HepG2 (cell line): Measurements from ENCODE around the gene SRSF2. TPM values are rescaled to one million over a fixed set of nuclear protein-coding genes. Genes with fewer than 3 reads are reported as not detected.
A peak's percentile ranks its signal among the peaks of the same experiment; 100 is the strongest.

Source experiments
- ATAC-seq: fragments of 200-7000 bp; cut with Tn5 transposase; 3 replicates; pipeline ENCODE4 v1.9.1; 2020; ENCODE audit warnings: mild to moderate bottlenecking, moderate library complexity
- BruUV-seq: library from RNA; stranded (reverse); fragments of 400-500 nt; replicated peaks from 2 replicates; lab custom pipeline; 2021; lab: Mats Ljungman, UMichigan
- CTCF ChIA-PET: fragments of 300-600 bp; formaldehyde crosslinking; extraction: SDS; loops from one replicate; lab custom pipeline; 2021; ENCODE audit warnings: low total read pairs, inconsistent platforms, low intra/inter-chr PET ratio; lab: Yijun Ruan, JAX
- POLR2A ChIA-PET: fragments of 350-600 bp; sonication (Branson Sonifier 250); formaldehyde crosslinking; loops from one replicate; lab custom pipeline; 2020; ENCODE audit warnings: antibody characterized with exemption, inconsistent platforms; lab: Yijun Ruan, JAX
- DNase-seq: peaks from one replicate; pipeline ENCODE4 v3.0.0-alpha.2; 2015; ENCODE audit warnings: low spot score
- FAIRE-seq: peaks from 3 replicates; lab custom pipeline; 2011; peaks lifted over from hg19 to GRCh38; lab: Jason Lieb, UNC
- H2AFZ ChIP-seq: one replicate; pipeline ENCODE4 v1.6.1; 2011; ENCODE audit warnings: low read length, inconsistent platforms
- H3K27ac ChIP-seq: fragments of 300-600 bp; 3 replicates; pipeline ENCODE4 v1.8.0; 2011; ENCODE audit warnings: mixed run types, mild to moderate bottlenecking, mixed read lengths, low read length, inconsistent platforms; ENCODE audit not compliant: insufficient read depth; ENCODE audit errors: extremely low read length
- H3K27me3 ChIP-seq, 2 experiments: fragments of 200-600 bp in 1 of 2; 2 replicates in 1 of 2; 3 replicates in 1 of 2; pipeline versions ENCODE4 v1.6.0 to v1.8.0; 2011; ENCODE audit warnings: low read length in 2 of 2, mild to moderate bottlenecking in 2 of 2, moderate library complexity in 2 of 2, inconsistent platforms in 1 of 2; ENCODE audit not compliant: insufficient read depth in 2 of 2, control insufficient read depth in 1 of 2
- H3K36me3 ChIP-seq, 2 experiments: fragments of 200-600 bp in 1 of 2; replicated peaks in 1 of 2; 2 replicates in 1 of 2; 3 replicates in 1 of 2; pipeline versions ENCODE4 v1.5.1 to v1.8.0; 2011; ENCODE audit warnings: low read length in 2 of 2, inconsistent platforms in 1 of 2; ENCODE audit not compliant: insufficient read depth in 2 of 2, control insufficient read depth in 1 of 2
- H3K4me1 ChIP-seq: 2 replicates; pipeline ENCODE4 v1.5.1; 2012; ENCODE audit warnings: low read length, inconsistent platforms; ENCODE audit not compliant: insufficient read depth
- H3K4me2 ChIP-seq: 2 replicates; pipeline ENCODE4 v1.6.0; 2011; ENCODE audit warnings: low read depth, low read length, inconsistent platforms
- H3K4me3 ChIP-seq, 3 experiments: fragments of 200-600 bp in 1 of 3; sonication (generic), shearing (Covaris generic) in 1 of 3; replicated peaks in 1 of 3; 2 replicates each; pipeline ENCODE4 v1.5.1; 2011 to 2016; ENCODE audit warnings: low read length in 3 of 3, inconsistent platforms in 2 of 3, low read depth in 2 of 3, mild to moderate bottlenecking in 2 of 3, control low read depth in 1 of 3, mixed read lengths in 1 of 3; ENCODE audit not compliant: insufficient read depth in 1 of 3
- H3K79me2 ChIP-seq: one replicate; pipeline ENCODE4 v1.6.1; 2011; ENCODE audit warnings: low read length, inconsistent platforms; ENCODE audit not compliant: insufficient read depth
- H3K9ac ChIP-seq: 2 replicates; pipeline ENCODE4 v1.6.0; 2011; ENCODE audit warnings: mild to moderate bottlenecking, low read depth, low read length, inconsistent platforms; ENCODE audit not compliant: insufficient read depth
- H3K9me3 ChIP-seq: 2 replicates; pipeline ENCODE4 v1.5.1; 2012; ENCODE audit warnings: mild to moderate bottlenecking, low read length
- H4K20me1 ChIP-seq: 2 replicates; pipeline ENCODE4 v1.6.0; 2011; ENCODE audit warnings: inconsistent platforms, mild to moderate bottlenecking, low read length, moderate library complexity; ENCODE audit not compliant: insufficient read depth
- IRF2 ChIP-seq: IDR thresholded peaks from 2 replicates; pipeline ENCODE4 v1.6.1; 2018; ENCODE audit warnings: missing genetic modification reagents, missing compliant biosample characterization
- LCORL ChIP-seq, 2 experiments: fragments of 450-650 bp in 1 of 2; sonication (generic) in 1 of 2; formaldehyde crosslinking in 1 of 2; IDR thresholded peaks; 2 replicates each; pipeline versions ENCODE4 v1.5.0 to v1.6.1; 2017 to 2020; ENCODE audit warnings: antibody characterized with exemption in 1 of 2, missing genetic modification reagents in 1 of 2
- NCOA2 ChIP-seq: sonication (generic); formaldehyde crosslinking; IDR thresholded peaks from 2 replicates; pipeline ENCODE4 v1.8.0; 2022; ENCODE audit warnings: inconsistent platforms
- NFRKB ChIP-seq: fragments of 450-650 bp; IDR thresholded peaks from 2 replicates; pipeline ENCODE4 v1.6.1; 2017
- POGZ ChIP-seq: sonication (generic); formaldehyde crosslinking; IDR thresholded peaks from 2 replicates; pipeline ENCODE4 v1.4.0; 2020; ENCODE audit warnings: mild to moderate bottlenecking, missing genetic modification reagents
- RELA ChIP-seq: sonication (generic); formaldehyde crosslinking; IDR thresholded peaks from 2 replicates; pipeline ENCODE4 v1.4.0; 2020; ENCODE audit warnings: missing genetic modification reagents
- SOX6 ChIP-seq, 2 experiments: fragments of 450-650 bp in 1 of 2; sonication (generic) in 1 of 2; formaldehyde crosslinking in 1 of 2; IDR thresholded peaks; 2 replicates each; pipeline versions ENCODE4 v1.4.0 to v1.6.1; 2017 to 2020; ENCODE audit warnings: antibody characterized with exemption in 1 of 2, mild to moderate bottlenecking in 1 of 2, missing genetic modification reagents in 1 of 2
- SP1 ChIP-seq, 2 experiments: fragments of 450-650 bp in 1 of 2; sonication (generic) in 1 of 2; formaldehyde crosslinking in 1 of 2; IDR thresholded peaks; 2 replicates each; pipeline versions ENCODE4 v1.4.0 to v1.6.1; 2016 to 2020; ENCODE audit warnings: missing genetic modification reagents in 1 of 2
- ZNF124 ChIP-seq: sonication (generic); formaldehyde crosslinking; IDR thresholded peaks from 2 replicates; pipeline ENCODE4 v1.4.0; 2020; ENCODE audit warnings: missing genetic modification reagents
- ZNF205 ChIP-seq: IDR thresholded peaks from 2 replicates; pipeline ENCODE4 v1.6.1; 2018; ENCODE audit warnings: missing biosample characterization, missing genetic modification reagents
- ZNF451 ChIP-seq: sonication (generic); formaldehyde crosslinking; IDR thresholded peaks from 2 replicates; pipeline ENCODE4 v1.5.0; 2020; ENCODE audit warnings: mild to moderate bottlenecking, missing genetic modification reagents
- WGBS: methylation state at CpG from one replicate; pipeline ENCODE4 v1.1.6; 2017; ENCODE audit warnings: low lambda C conversion rate; 5-methylcytosine and 5-hydroxymethylcytosine counted together
- in situ Hi-C: cut with HindIII; loops from 2 replicates; pipeline ENCODE4 v1.10.0; 2017; ENCODE audit warnings: low pct_unique_long_range_greater_than_20kb; ENCODE audit not compliant: extremely low pct_ligation_motif_present
- intact Hi-C: fragments of 100-400 bp; cut with micrococcal nuclease; formaldehyde crosslinking; loops from one replicate; pipeline ENCODE4 v1.10.0; 2022; ENCODE audit not compliant: unreplicated experiment
- polyA plus RNA-seq, 8 experiments: library from polyadenylated mRNA; depleted of rRNA in 3 of 8; stranded (reverse) in 7 of 8; unstranded in 1 of 8; fragments of >200 nt; fragmentation: Illumina TruSeq in 4 of 8; extraction: Trizol in 4 of 8; gene quantifications; 2 replicates each; pipeline versions ENCODE4 v1.2.1 to v1.2.3, GENCODE V29; 2011 to 2016; ENCODE audit warnings: low read depth in 4 of 8, missing spikeins in 1 of 8, mixed read lengths in 1 of 8; ENCODE audit not compliant: insufficient read depth in 1 of 8
- total RNA-seq, 5 experiments: library from RNA; depleted of rRNA; stranded (reverse); fragments of >200 nt; fragmentation: Illumina TruSeq; extraction: Trizol; gene quantifications; 2 replicates each; pipeline ENCODE4 v1.2.3, GENCODE V29; 2016; ENCODE audit warnings: low read depth in 1 of 5
- TF ChIP-seq, protein P1 (sequence below): sonication (generic); formaldehyde crosslinking; IDR thresholded peaks from 2 replicates; pipeline ENCODE4 v1.5.0; 2020; ENCODE audit warnings: mild to moderate bottlenecking, missing genetic modification reagents
- TF ChIP-seq, protein P2 (sequence below): sonication (generic); formaldehyde crosslinking; IDR thresholded peaks from 2 replicates; pipeline ENCODE4 v1.5.1; 2020; ENCODE audit warnings: mild to moderate bottlenecking, missing genetic modification reagents, moderate library complexity
- TF ChIP-seq, protein P3 (sequence below), 2 experiments: sonication (generic) in 1 of 2; formaldehyde crosslinking in 1 of 2; IDR thresholded peaks; 2 replicates each; pipeline versions ENCODE4 v1.5.1 to v1.6.1; 2011 to 2020; ENCODE audit warnings: borderline replicate concordance in 1 of 2, low read depth in 1 of 2, low read length in 1 of 2, mild to moderate bottlenecking in 1 of 2, missing genetic modification reagents in 1 of 2, moderate library complexity in 1 of 2

Gene SRSF2
- total and polyA plus RNA-seq, 2 of the 13 experiments (the other 11 are each of a cell fraction or from before 2014, with no cell fraction given) = 306 to 319 TPM

DNA sequence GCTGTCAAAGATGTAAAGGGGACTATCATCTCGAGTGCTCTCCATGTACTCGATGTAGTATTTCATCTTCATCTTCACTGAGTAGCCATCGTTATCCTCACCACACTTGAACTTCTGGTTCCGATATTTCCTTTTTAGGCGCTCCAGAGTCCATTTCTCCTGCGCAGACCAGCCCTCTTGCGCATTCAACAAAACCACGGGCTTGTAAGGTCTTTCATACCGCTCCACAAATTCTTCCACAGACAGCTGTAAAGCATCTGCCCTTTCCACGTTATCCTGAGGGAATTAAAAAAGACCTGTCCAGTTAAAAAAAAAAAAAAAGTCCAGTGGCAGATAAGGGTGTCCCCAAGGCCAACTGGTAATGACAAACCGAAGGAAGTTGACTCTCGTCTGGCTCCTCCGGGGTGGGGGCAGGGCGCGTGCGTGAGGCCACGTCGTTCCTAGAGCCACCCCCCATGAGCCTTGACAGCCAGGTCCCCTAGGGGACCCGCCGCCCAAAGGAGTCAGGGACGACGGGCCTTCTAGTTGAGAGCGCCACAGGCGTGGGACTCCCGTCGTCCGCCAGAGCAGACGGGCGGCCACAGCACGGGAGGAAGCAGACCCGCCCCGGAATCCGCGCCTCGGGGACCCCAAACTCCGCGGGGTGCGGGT lies 11.4 kb downstream of the SRSF2 start:
- H3K9ac ChIP-seq = peak overlapping the region; percentile 81
- POLR2A ChIA-PET = interaction anchor here (1.0 to 5.1 kb wide), 7 partner anchors 9 to 54 kb away, joined by 4 to 71 read pairs (median 6); partner anchors contain the start of genes MFSD11, MXRA7 and SRSF2
- peak overlapping the region; percentile 98 for H3K27ac ChIP-seq
- BruUV-seq = no TSS peak
- H3K4me1 ChIP-seq = peaks cover 71% of the 10 kb centered on the region
- FAIRE-seq (peak; percentile 56), ATAC-seq (peak; percentile 48), DNase-seq (peak; percentile 43)
- 13% methylated on average over 25 of the region's 38 CpGs for WGBS
- no peaks in the 10 kb centered on the region for H3K27me3 ChIP-seq
- H3K36me3 ChIP-seq = peaks cover 18 to 36% of the 10 kb centered on the region in 2 experiments
- CTCF ChIA-PET = no interaction called here
- H4K20me1 ChIP-seq = peaks cover 8% of the 10 kb centered on the region
- in situ Hi-C loops = no loop called here
- no peak overlapping the region for H2AFZ ChIP-seq
- H3K9me3 ChIP-seq = no peaks in the 10 kb centered on the region
- intact Hi-C loops = no loop called here
- peak overlapping the region; percentile 72 to 98 (median 78) for H3K4me3 ChIP-seq
- H3K4me2 ChIP-seq = peak overlapping the region; percentile 98
- peaks cover 54% of the 10 kb centered on the region for H3K79me2 ChIP-seq
- TF ChIP-seq, protein P1, sequence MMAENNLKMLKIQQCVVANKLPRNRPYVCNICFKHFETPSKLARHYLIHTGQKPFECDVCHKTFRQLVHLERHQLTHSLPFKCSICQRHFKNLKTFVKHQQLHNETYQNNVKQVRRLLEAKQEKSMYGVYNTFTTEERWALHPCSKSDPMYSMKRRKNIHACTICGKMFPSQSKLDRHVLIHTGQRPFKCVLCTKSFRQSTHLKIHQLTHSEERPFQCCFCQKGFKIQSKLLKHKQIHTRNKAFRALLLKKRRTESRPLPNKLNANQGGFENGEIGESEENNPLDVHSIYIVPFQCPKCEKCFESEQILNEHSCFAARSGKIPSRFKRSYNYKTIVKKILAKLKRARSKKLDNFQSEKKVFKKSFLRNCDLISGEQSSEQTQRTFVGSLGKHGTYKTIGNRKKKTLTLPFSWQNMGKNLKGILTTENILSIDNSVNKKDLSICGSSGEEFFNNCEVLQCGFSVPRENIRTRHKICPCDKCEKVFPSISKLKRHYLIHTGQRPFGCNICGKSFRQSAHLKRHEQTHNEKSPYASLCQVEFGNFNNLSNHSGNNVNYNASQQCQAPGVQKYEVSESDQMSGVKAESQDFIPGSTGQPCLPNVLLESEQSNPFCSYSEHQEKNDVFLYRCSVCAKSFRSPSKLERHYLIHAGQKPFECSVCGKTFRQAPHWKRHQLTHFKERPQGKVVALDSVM = peak; percentile 54
- no peak for TF ChIP-seq LCORL (IDR thresholded peaks at IDR 0.05)
- TF ChIP-seq LCORL (CRISPR knock-in tag; IDR thresholded peaks at IDR 0.05) = peak; percentile 67; the same call in 1 of the 2 replicates
- TF ChIP-seq, protein P2, sequence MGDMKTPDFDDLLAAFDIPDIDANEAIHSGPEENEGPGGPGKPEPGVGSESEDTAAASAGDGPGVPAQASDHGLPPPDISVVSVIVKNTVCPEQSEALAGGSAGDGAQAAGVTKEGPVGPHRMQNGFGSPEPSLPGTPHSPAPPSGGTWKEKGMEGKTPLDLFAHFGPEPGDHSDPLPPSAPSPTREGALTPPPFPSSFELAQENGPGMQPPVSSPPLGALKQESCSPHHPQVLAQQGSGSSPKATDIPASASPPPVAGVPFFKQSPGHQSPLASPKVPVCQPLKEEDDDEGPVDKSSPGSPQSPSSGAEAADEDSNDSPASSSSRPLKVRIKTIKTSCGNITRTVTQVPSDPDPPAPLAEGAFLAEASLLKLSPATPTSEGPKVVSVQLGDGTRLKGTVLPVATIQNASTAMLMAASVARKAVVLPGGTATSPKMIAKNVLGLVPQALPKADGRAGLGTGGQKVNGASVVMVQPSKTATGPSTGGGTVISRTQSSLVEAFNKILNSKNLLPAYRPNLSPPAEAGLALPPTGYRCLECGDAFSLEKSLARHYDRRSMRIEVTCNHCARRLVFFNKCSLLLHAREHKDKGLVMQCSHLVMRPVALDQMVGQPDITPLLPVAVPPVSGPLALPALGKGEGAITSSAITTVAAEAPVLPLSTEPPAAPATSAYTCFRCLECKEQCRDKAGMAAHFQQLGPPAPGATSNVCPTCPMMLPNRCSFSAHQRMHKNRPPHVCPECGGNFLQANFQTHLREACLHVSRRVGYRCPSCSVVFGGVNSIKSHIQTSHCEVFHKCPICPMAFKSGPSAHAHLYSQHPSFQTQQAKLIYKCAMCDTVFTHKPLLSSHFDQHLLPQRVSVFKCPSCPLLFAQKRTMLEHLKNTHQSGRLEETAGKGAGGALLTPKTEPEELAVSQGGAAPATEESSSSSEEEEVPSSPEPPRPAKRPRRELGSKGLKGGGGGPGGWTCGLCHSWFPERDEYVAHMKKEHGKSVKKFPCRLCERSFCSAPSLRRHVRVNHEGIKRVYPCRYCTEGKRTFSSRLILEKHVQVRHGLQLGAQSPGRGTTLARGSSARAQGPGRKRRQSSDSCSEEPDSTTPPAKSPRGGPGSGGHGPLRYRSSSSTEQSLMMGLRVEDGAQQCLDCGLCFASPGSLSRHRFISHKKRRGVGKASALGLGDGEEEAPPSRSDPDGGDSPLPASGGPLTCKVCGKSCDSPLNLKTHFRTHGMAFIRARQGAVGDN (CRISPR knock-in tag) = peak; percentile 67; the same call in 1 of the 2 replicates
- TF ChIP-seq ZNF124 (CRISPR knock-in tag) = no peak
- TF ChIP-seq ZNF451 (CRISPR knock-in tag) = peak; percentile 71; the same call in 1 of the 2 replicates
- TF ChIP-seq POGZ = peak; percentile 2; the same call in 1 of the 2 replicates
- peak; percentile 4; the same call in 1 of the 2 replicates for TF ChIP-seq NCOA2 (CRISPR knock-in tag)
- 0 out of 2 replicates have a peak, but pooled peaks have one; percentile 9 for TF ChIP-seq RELA
- no peak for TF ChIP-seq SP1 (IDR thresholded peaks at IDR 0.05)
- no peak for TF ChIP-seq SP1 (CRISPR knock-in tag; IDR thresholded peaks at IDR 0.05)
- no peak for TF ChIP-seq SOX6 (IDR thresholded peaks at IDR 0.05)
- TF ChIP-seq SOX6 (CRISPR knock-in tag; IDR thresholded peaks at IDR 0.05) = peak; percentile 55
- 0 out of 2 replicates have a peak, but pooled peaks have one; percentile 21 for TF ChIP-seq IRF2 (CRISPR knock-in tag)
- no peak for TF ChIP-seq NFRKB
- TF ChIP-seq, protein P3, sequence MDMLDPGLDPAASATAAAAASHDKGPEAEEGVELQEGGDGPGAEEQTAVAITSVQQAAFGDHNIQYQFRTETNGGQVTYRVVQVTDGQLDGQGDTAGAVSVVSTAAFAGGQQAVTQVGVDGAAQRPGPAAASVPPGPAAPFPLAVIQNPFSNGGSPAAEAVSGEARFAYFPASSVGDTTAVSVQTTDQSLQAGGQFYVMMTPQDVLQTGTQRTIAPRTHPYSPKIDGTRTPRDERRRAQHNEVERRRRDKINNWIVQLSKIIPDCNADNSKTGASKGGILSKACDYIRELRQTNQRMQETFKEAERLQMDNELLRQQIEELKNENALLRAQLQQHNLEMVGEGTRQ (IDR thresholded peaks at IDR 0.05; ENCODE audit: low read depth, low read length) = no peak
- TF ChIP-seq, protein P3 (CRISPR knock-in tag; IDR thresholded peaks at IDR 0.05; ENCODE audit: borderline replicate concordance) = no peak
- TF ChIP-seq ZNF205 = peak; percentile 17; the same call in 1 of the 2 replicates
